Gastroesophageal sphincter (tissue), 4 donors: ENCODE measurements around the gene NTHL1. TPM values are rescaled to one million over a fixed set of nuclear protein-coding genes. Genes with fewer than 3 reads are reported as not detected.

Source experiments
- ATAC-seq: fragments of 150-250 bp; one replicate; pipeline ENCODE4 v1.9.1; 2016; ENCODE audit warnings: mild to moderate bottlenecking, moderate library complexity
- H3K27ac ChIP-seq, 4 donors: fragments of 200-600 bp; sonication (generic) in 3 of 4; 1 replicate in 3 of 4; 2 replicates in 1 of 4; pipeline ENCODE4 v1.5.1; 2016 to 2019
- H3K27me3 ChIP-seq: fragments of 200-600 bp; sonication (generic); one replicate; pipeline ENCODE4 v1.5.1; 2019
- H3K36me3 ChIP-seq, 2 donors: fragments of 200-600 bp; sonication (generic); one replicate each; pipeline ENCODE4 v1.5.1; 2019; ENCODE audit warnings: control low read depth in 1 of 2
- H3K4me1 ChIP-seq, 3 donors: fragments of 200-600 bp; sonication (generic); 1 replicate in 2 of 3; 2 replicates in 1 of 3; pipeline ENCODE4 v1.5.1; 2016 to 2019; ENCODE audit warnings: control low read depth in 2 of 3
- H3K4me3 ChIP-seq, 2 donors: fragments of 200-600 bp; sonication (generic); one replicate each; pipeline ENCODE4 v1.5.1; 2019; ENCODE audit warnings: mild to moderate bottlenecking in 1 of 2, moderate library complexity in 1 of 2
- H3K9me3 ChIP-seq, 3 donors: fragments of 200-600 bp; sonication (generic); one replicate each; pipeline ENCODE4 v1.5.1; 2017 to 2019; ENCODE audit warnings: control low read depth in 2 of 3
- CTCF ChIP-seq, 4 experiments: fragments of 200-600 bp in 2 of 4; fragments of 450-650 bp in 2 of 4; sonication (generic) in 1 of 4; IDR thresholded peaks; one replicate each; pipeline ENCODE4 v1.5.1; 2017 to 2019; ENCODE audit warnings: antibody characterized with exemption in 4 of 4, mild to moderate bottlenecking in 2 of 4, moderate library complexity in 2 of 4
- EP300 ChIP-seq: sonication (generic); formaldehyde crosslinking; IDR thresholded peaks from one replicate; pipeline ENCODE4 v1.6.1; 2017; ENCODE audit warnings: antibody characterized with exemption, mild to moderate bottlenecking
- POLR2A ChIP-seq, 2 donors: fragments of 450-650 bp; IDR thresholded peaks; one replicate each; pipeline ENCODE4 v1.6.1; 2017; ENCODE audit warnings: antibody characterized with exemption in 2 of 2, mild to moderate bottlenecking in 2 of 2, moderate library complexity in 1 of 2
- POLR2AphosphoS5 ChIP-seq: sonication (generic); formaldehyde crosslinking; IDR thresholded peaks from one replicate; pipeline ENCODE4 v1.6.1; 2017; ENCODE audit warnings: antibody characterized with exemption
- WGBS, 2 donors: methylation state at CpG; one replicate each; pipeline ENCODE4 v1.1.5; 2018; ENCODE audit warnings: low coverage in 1 of 2; 5-methylcytosine and 5-hydroxymethylcytosine counted together
- total RNA-seq, 4 donors: library from RNA; depleted of rRNA; stranded (reverse); fragments of >200 nt; gene quantifications; one replicate each; pipeline ENCODE4 v1.1.0, GENCODE V29; 2016

The NTHL1 gene
- total RNA-seq, 4 donors from 2014 or later = 18.4 to 25.4 (median 21.6) TPM

DNA sequence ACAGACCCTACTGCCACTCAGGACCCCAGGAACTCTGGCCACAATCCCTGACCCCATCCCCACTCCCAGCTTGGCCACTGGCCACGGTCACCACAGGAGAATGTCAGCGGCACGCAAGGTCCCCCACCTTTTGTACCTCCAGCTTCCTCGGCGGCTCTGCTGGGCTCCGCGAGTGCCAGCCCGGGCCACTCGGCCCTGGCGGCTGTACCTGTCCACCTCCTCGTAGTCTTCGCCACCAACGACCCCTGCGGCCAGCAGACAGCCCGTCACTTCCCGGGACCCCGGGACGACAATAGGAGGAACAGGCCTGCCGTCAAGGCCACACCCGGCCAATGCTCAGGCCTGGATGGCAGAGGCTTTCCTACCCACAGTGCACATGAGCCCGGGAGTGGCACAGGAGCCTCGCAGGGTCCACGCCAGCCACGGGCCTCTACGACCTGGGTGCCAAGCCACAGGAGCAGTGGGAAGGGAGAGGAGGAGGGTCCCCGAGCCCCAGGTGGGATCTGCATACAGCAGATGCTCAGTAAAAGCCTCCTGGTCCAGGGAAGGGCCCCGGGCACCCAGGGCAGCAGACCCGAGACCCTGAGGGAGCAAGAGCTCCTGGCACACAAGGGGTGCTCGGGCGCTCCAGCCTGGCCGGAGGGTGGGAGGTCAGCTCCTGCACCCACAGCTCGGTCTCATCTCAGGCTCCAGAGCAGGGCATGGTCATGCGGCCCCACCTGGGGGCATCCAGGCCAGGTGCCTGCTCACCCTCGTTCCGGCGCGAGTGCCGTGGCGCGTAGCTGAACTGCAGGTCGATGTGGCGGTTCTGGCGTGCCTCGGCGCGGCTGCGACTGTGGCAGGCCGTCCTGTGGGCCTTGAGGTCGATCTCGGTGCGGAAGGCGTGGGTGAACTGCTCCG, 45.9 kb downstream of the NTHL1 start:
- peaks cover 0 to 78% of the 10 kb centered on the region in 2 donors for H3K36me3 ChIP-seq
- no peaks in the 10 kb centered on the region for H3K27me3 ChIP-seq
- 80% methylated on average over 5 of the region's 53 CpGs; no CpG with 5 or more reads in 1 of the 2 donors for WGBS, 2 donors
- TF ChIP-seq POLR2AphosphoS5 = no peak
- TF ChIP-seq POLR2A (IDR thresholded peaks at IDR 0.05) = no peak
- no peak for TF ChIP-seq EP300
- TF ChIP-seq CTCF (IDR thresholded peaks at IDR 0.05) = no peak
- H3K4me3 ChIP-seq = no peak overlapping the region
- ATAC-seq = no peak
- no peak overlapping the region for H3K27ac ChIP-seq
- peaks cover 0 to 43% (median 24%) of the 10 kb centered on the region in 3 donors for H3K4me1 ChIP-seq
- no peaks in the 10 kb centered on the region for H3K9me3 ChIP-seq

- H3K4me1 ChIP-seq = peaks cover 0 to 39% (median 24%) of the 10 kb centered on the region in 3 donors
- no peak for TF ChIP-seq CTCF (IDR thresholded peaks at IDR 0.05)
- no peak for TF ChIP-seq POLR2AphosphoS5
- no peak for TF ChIP-seq EP300
- no peak for TF ChIP-seq POLR2A (IDR thresholded peaks at IDR 0.05)
- H3K27me3 ChIP-seq = no peaks in the 10 kb centered on the region
- no CpG with 5 or more reads among the region's 19 CpGs for WGBS, 2 donors
- peaks cover 0 to 81% of the 10 kb centered on the region in 2 donors for H3K36me3 ChIP-seq
- H3K9me3 ChIP-seq = no peaks in the 10 kb centered on the region
- no peak overlapping the region for H3K27ac ChIP-seq
- ATAC-seq = no peak
- no peak overlapping the region for H3K4me3 ChIP-seq
Measured at GRCh38 chr16:2001035-2001434, 46.6 kb downstream of the NTHL1 start.

DNA sequence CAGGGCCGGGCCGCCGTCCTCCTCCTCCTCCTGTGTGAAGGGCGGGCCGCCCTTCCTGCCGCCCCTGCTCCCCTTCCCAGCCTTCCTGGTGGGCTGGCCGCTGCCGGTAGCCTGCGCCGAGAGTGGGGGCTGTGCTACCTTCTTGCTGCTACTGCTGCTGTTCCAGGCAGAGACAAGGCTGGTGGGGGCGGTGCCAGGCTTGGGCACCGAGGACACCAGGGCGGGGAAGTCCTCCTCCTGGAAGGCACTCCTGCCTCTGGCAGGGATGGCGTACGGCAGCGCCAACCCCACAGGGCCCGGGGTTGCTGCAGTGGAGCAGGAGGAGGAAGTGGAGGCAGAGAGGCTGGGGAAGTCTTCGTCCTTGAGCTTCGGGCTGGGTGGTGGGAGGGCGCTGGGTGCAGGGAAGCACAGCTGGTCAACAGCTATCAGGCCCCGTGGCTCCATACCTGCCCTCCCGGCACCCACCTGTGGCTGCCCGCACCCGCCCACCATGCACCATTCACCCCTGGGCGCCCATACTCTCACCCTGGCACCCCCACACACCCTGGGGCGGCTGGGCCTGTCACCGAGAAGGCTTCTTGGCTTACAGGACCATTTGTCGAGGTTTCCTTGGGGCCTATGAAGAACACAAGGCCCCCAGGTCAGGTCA, 47.6 kb downstream of the NTHL1 start:
- H3K4me1 ChIP-seq = peaks cover 0 to 28% (median 16%) of the 10 kb centered on the region in 3 donors
- TF ChIP-seq EP300 = no peak
- no peak for TF ChIP-seq POLR2AphosphoS5
- TF ChIP-seq POLR2A (IDR thresholded peaks at IDR 0.05) = no peak
- TF ChIP-seq CTCF (IDR thresholded peaks at IDR 0.05) = no peak
- no peaks in the 10 kb centered on the region for H3K27me3 ChIP-seq
- no peak overlapping the region for H3K27ac ChIP-seq
- 80% methylated on average over 4 of the region's 28 CpGs; no CpG with 5 or more reads in 1 of the 2 donors for WGBS, 2 donors
- ATAC-seq = no peak
- H3K4me3 ChIP-seq = no peak overlapping the region
- H3K36me3 ChIP-seq = peaks cover 0 to 78% of the 10 kb centered on the region in 2 donors
- H3K9me3 ChIP-seq = no peaks in the 10 kb centered on the region

DNA sequence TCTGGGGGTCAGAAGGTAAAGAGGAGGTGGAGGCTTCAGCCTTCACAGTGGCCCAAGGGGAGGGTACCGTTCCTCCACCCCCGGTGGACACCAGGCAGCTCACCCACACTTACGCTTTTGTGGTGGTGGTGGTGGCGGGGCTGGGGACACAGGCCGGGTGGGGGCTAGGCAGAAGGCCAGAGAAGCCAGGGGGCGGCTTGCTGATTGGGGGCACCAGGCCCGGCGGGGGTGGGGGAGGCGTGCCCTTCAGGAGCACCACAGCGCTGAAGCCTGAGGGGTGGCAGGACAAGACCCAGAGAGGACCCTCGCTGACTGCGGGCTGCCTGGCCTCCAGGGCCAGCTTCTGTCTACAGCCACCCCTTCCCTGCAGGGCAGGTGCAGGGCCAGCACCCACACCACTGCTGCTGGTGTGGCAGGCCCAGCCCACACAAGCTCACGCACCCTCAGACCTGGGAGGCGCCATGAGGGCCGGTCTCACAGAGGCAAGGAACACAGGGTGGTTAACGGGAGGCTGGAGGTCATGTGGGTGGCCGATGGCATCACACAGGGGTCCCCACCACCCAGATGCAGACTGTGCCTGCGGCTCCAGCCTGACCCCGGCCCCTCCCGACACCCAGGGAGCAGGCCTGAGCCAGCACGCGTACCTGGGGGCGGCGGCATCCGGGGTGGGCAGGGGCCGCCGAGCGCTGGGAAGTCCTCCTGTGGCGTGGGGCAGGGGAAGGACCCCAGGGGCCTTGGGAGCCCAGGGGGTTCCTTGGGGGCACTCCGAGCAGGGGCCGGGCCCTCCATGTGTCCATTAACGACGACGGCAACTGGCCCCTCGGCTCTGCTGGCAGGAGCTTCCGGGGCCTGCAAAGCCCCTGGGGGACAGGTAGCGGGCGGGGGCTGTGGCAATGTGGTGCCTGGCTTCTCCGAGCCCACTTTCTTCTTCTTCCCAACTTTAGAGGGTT, 48.5 kb downstream of the NTHL1 start:
- no CpG with 5 or more reads among the region's 39 CpGs for WGBS, 2 donors
- no peak overlapping the region for H3K27ac ChIP-seq

More for the DNA sequence above, 48.5 kb downstream of the NTHL1 start:
- peaks cover 0 to 72% of the 10 kb centered on the region in 2 donors for H3K36me3 ChIP-seq
- no peaks in the 10 kb centered on the region for H3K9me3 ChIP-seq
- H3K4me1 ChIP-seq = peaks cover 0 to 20% (median 12%) of the 10 kb centered on the region in 3 donors
- no peak for ATAC-seq
- no peak overlapping the region for H3K4me3 ChIP-seq
- H3K27me3 ChIP-seq = no peaks in the 10 kb centered on the region
- no peak for TF ChIP-seq CTCF (IDR thresholded peaks at IDR 0.05)
- TF ChIP-seq EP300 = no peak
- no peak for TF ChIP-seq POLR2AphosphoS5
- TF ChIP-seq POLR2A (IDR thresholded peaks at IDR 0.05) = no peak
